Esophagus muscularis mucosa (tissue), 4 donors: ENCODE measurements around the gene METTL6. TPM values are rescaled to one million over a fixed set of nuclear protein-coding genes. Genes with fewer than 3 reads are reported as not detected.

Experiments used
- DNase-seq: peaks from one replicate; pipeline ENCODE4 v3.0.0-alpha.2; 2017; ENCODE audit errors: extremely low spot score
- H3K27ac ChIP-seq, 4 donors: fragments of 200-600 bp; sonication (generic); replicated peaks in 1 of 4; 1 replicate in 3 of 4; 2 replicates in 1 of 4; pipeline ENCODE4 v1.5.1; 2016 to 2019; ENCODE audit warnings: mild to moderate bottlenecking in 1 of 4
- H3K27me3 ChIP-seq, 4 donors: fragments of 200-600 bp; sonication (generic); one replicate each; pipeline versions ENCODE4 v1.5.1 to v1.6.0; 2016 to 2019
- H3K36me3 ChIP-seq, 4 donors: fragments of 200-600 bp; sonication (generic); one replicate each; pipeline ENCODE4 v1.5.1; 2016 to 2019
- H3K4me1 ChIP-seq, 4 donors: fragments of 200-600 bp; sonication (generic); one replicate each; pipeline ENCODE4 v1.5.1; 2016 to 2019
- H3K4me3 ChIP-seq, 4 donors: fragments of 200-600 bp; sonication (generic); 1 replicate in 2 of 4; 2 replicates in 2 of 4; pipeline ENCODE4 v1.5.1; 2016 to 2019; ENCODE audit warnings: mild to moderate bottlenecking in 4 of 4, moderate library complexity in 1 of 4
- H3K9me3 ChIP-seq, 4 donors: fragments of 200-600 bp; sonication (generic); 1 replicate in 3 of 4; 2 replicates in 1 of 4; pipeline ENCODE4 v1.5.1; 2016 to 2019
- CTCF ChIP-seq, 3 experiments: fragments of 200-600 bp in 2 of 3; fragments of 450-650 bp in 1 of 3; sonication (generic) in 2 of 3; IDR thresholded peaks; one replicate each; pipeline ENCODE4 v1.5.1; 2017 to 2019; ENCODE audit warnings: antibody characterized with exemption in 3 of 3, mild to moderate bottlenecking in 2 of 3, moderate library complexity in 1 of 3
- EP300 ChIP-seq: sonication (generic); formaldehyde crosslinking; IDR thresholded peaks from one replicate; pipeline ENCODE4 v1.6.1; 2017; ENCODE audit warnings: antibody characterized with exemption
- POLR2A ChIP-seq: fragments of 450-650 bp; IDR thresholded peaks from one replicate; pipeline ENCODE4 v1.6.1; 2017; ENCODE audit warnings: antibody characterized with exemption, moderate library complexity, mild to moderate bottlenecking, low read depth
- POLR2AphosphoS5 ChIP-seq, 2 donors: sonication (generic); formaldehyde crosslinking; IDR thresholded peaks; one replicate each; pipeline ENCODE4 v1.6.1; 2017; ENCODE audit warnings: antibody characterized with exemption in 2 of 2
- WGBS: methylation state at CpG from one replicate; pipeline ENCODE4 v1.1.5; 2018; 5-methylcytosine and 5-hydroxymethylcytosine counted together
- intact Hi-C: fragments of 100-400 bp; cut with DNase I; formaldehyde crosslinking; loops from one replicate; pipeline ENCODE4 v1.15.1; 2023
- total RNA-seq, 4 donors: library from RNA; depleted of rRNA; stranded (reverse); fragments of >200 nt; gene quantifications; one replicate each; pipeline versions ENCODE4 v1.1.0 to v1.2.1, GENCODE V29; 2016

METTL6 gene
- total RNA-seq, 4 donors from 2014 or later: 10.9 to 18.7 (median 11.8) TPM

- Histone ChIP-seq H3K9me3 (peaks cover 0 to 14% (median 8%) of the 10 kb centered on the region in 4 donors), H3K27me3 (no peaks in the 10 kb centered on the region), H3K4me3 (no peak overlapping the region), H3K4me1 (peaks cover 0 to 5% (median 2%) of the 10 kb centered on the region in 4 donors), H3K27ac (no peak overlapping the region), H3K36me3 (no peaks in the 10 kb centered on the region)
- DNase-seq: no peak
- intact Hi-C loops: no loop called here
- WGBS: 71% methylated on average over 3 of the region's 3 CpGs
- TF ChIP-seq EP300 (no peak), POLR2AphosphoS5 (IDR thresholded peaks at IDR 0.05) (no peak), POLR2A (no peak), CTCF (IDR thresholded peaks at IDR 0.05) (no peak)
Observed at GRCh38 chr3:15382405-15382923, 44.9 kb downstream of the METTL6 start.

- H3K9me3 ChIP-seq: peaks cover 0 to 6% (median 3%) of the 10 kb centered on the region in 4 donors
- H3K36me3 ChIP-seq: no peaks in the 10 kb centered on the region
- 76% methylated on average over 6 of the region's 6 CpGs for WGBS
- H3K4me3 ChIP-seq: no peak overlapping the region
- H3K27me3 ChIP-seq: no peaks in the 10 kb centered on the region
- intact Hi-C loops: no loop called here
- DNase-seq: no peak
- no peak for TF ChIP-seq POLR2AphosphoS5 (IDR thresholded peaks at IDR 0.05)
- TF ChIP-seq POLR2A: no peak
- no peak for TF ChIP-seq EP300
- TF ChIP-seq CTCF (IDR thresholded peaks at IDR 0.05): no peak
- H3K27ac ChIP-seq: no peak overlapping the region
- peaks cover 0 to 5% (median 2%) of the 10 kb centered on the region in 4 donors for H3K4me1 ChIP-seq
Observed at GRCh38 chr3:15380980-15381890, 46.1 kb downstream of the METTL6 start.

- TF ChIP-seq POLR2AphosphoS5 (IDR thresholded peaks at IDR 0.05) (peak; percentile 69 to 79), CTCF (IDR thresholded peaks at IDR 0.05) (peak; percentile 69 to 87 (median 86)), POLR2A (no peak)
- intact Hi-C loops: loop anchor here (5.0 kb wide), 1 partner anchor 46 kb away; the partner anchor contains the start of gene SH3BP5
- Histone ChIP-seq H3K4me1 (peaks cover 0 to 5% (median 2%) of the 10 kb centered on the region in 4 donors), H3K27ac (peak overlapping the region in 2 of 4 donors; percentile 36 to 37), H3K9me3 (no peaks in the 10 kb centered on the region), H3K4me3 (peak overlapping the region in 1 of 4 donors; percentile 11), H3K27me3 (no peaks in the 10 kb centered on the region), H3K36me3 (no peaks in the 10 kb centered on the region)
- WGBS: 27% methylated on average over 16 of the region's 16 CpGs
- DNase-seq: peak; percentile 98
Observed at GRCh38 chr3:15377961-15378791, 49.2 kb downstream of the METTL6 start.

- no peaks in the 10 kb centered on the region for H3K27me3 ChIP-seq
- no peak for TF ChIP-seq POLR2AphosphoS5 (IDR thresholded peaks at IDR 0.05)
- TF ChIP-seq EP300: no peak
- TF ChIP-seq POLR2A: no peak
- no peak for TF ChIP-seq CTCF (IDR thresholded peaks at IDR 0.05)
- intact Hi-C loops: loop anchor here (5.0 kb wide), 1 partner anchor 43 kb away; the partner anchor contains the start of gene SH3BP5
- H3K9me3 ChIP-seq: no peaks in the 10 kb centered on the region
- no peak overlapping the region for H3K27ac ChIP-seq
- H3K36me3 ChIP-seq: no peaks in the 10 kb centered on the region
- WGBS: 97% methylated on average over 22 of the region's 22 CpGs
- no peak for DNase-seq
- H3K4me3 ChIP-seq: no peak overlapping the region
- peaks cover 0 to 5% (median 2%) of the 10 kb centered on the region in 4 donors for H3K4me1 ChIP-seq
Observed at GRCh38 chr3:15375461-15376000, 51.8 kb downstream of the METTL6 start.
